NCI-H748 (cell line): Measurements from ENCODE around the gene HSF4.

ENCODE experiments used
- DNase-seq: peaks from one replicate; lab custom pipeline; 2025; ENCODE audit not compliant: unreplicated experiment; lab: John Stamatoyannopoulos, UW

HSF4 gene

DNA sequence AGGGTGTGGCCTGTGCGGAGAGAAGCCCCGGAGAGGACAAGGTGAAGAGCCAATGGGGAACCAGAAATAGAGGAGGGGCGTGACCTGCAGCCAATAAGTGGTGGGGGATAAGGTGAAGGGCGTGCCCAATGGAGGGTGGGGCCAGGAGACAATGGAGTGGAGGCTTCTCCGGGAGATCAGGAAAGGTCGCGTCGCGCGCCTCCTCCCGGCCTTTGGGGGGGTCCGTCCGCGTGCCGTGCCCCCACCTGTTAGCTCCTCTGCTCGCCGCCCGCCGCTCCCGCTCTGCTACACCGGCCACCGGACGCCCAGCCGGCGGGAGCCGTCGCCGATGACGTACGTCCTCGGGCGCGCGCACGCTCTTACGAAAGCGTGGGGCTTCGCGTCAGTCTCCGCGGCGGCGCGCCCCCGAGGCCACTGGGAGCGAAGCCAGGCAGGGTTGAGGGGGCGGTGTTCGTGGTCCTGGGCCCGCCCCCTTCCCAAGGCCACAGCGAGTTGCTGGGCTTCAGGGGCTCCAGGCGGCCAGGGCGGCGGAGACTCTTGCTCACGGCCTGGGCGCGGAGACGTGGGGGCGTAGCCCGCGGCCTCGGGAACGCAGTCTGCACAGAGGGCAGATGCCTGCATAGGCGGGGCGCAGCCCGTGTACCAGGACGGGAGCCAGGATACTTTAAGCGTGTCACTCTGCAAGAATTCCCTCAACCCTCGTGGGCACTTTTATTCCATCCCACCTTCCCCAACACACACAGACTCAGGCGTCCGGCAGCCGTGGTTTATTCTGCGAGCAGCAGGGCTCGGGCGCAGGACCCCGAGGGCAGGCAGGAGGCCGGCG lies 19.3 kb downstream of the HSF4 start, which contains the start of gene MATCAP1:
Gene MATCAP1 (minus strand): TSS at position 337 of the 826 bp plus-strand sequence. CDS start 3,353 bp downstream, outside the sequence.
- DNase-seq = peak; percentile 96

DNA sequence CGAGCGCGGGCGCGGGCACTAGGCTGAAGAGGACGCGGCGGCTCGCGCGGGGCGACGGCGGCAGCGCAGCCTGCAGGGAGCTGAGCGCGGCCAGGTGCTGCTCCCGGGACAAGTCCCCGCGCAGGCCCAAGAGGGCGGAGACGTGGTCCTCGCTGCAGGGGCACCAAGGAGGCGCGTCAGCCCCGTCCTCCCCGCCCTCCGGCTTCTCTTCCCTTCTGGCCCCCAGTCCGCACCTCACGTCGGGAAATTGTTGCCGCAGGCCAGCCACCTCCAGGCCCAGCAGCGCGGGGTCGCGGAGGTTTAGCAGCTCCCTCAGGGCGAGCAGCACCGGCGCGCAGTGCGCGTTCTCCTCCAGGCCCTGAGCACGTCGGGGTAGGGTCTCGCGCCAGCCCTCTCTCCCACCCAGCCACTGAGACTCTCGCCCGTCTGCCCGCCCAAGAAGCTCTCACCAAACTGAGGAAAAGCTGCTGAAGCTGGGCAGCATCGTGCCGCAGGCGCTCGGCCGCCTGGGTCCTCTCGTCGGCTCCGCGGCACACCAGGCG lies 20.0 kb downstream of the HSF4 start:
- DNase-seq = peak; percentile 68

DNA sequence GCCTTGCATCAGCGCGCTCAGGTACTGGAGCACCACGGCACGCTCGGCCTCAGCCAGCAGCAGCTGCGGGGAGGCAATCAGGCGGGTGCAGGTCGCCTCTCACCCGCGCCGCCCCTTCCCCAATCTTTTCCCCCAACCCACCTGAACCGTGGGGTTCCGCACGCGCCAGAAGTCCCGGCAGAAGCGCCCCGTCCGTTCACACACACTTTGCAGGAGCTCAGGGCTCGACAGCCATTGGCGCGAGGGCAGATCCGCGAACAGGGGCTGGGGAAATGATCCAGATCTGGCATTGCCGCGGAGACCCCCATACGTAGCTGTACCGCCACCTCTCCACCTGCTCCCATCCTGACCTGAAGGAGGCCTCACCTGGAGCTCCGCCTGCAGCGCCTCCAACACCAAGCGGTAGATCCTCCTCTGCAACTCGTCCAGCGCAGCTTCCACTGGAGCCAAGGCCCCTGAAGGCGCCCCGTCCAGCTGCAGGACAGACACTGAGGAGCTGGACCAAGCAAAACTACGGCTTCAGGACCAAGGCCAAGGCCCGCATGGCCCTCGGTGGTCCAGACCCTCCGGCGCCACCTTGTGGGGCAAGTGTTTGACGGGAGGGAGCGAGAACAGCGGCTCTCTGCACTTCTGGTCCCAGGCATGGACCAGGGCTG lies 20.6 kb downstream of the HSF4 start:
- DNase-seq = peak; percentile 78

DNA sequence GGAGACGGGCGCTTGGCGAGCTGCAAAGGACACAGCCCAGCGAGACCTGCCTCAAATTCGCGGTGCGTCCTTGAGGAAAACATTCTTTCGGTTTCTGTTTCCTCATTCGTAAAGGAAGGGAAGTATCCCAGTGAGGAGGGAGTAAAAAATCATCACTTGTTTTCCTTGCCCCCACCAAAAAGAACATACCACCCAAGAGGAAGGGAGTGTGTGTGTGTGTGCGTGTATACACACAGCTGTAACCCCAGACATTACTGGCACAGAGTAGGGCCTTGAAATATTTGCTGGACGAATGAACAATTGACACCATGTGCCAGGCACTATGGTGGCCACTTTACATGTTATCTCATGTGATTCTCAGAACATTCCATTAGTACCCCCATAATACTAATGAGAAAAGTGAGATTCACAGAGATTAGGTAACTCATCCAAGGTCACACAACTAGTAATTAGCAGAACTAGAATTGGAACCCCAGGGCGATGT lies 21.1 kb downstream of the HSF4 start:
- no peak for DNase-seq

DNA sequence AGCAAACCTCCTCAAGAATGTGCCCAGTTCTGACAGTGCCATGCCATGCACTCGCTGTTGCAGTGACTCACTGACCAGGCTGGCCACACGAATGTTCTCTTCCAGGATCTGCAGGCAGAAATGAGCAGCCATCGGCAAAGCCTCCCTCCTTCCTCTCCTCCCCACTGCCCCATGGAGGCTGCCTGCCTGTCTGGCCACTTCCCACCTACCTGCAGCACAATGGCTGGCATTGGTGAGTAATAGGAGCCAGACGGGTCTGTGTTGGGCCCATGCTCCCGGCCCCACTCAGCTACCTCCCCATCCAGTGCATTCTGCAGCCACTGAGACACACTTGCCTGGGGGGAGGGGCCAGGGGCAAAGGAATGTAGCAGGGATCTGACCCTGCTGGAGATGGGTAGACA lies 22.0 kb downstream of the HSF4 start:
- no peak for DNase-seq

DNA sequence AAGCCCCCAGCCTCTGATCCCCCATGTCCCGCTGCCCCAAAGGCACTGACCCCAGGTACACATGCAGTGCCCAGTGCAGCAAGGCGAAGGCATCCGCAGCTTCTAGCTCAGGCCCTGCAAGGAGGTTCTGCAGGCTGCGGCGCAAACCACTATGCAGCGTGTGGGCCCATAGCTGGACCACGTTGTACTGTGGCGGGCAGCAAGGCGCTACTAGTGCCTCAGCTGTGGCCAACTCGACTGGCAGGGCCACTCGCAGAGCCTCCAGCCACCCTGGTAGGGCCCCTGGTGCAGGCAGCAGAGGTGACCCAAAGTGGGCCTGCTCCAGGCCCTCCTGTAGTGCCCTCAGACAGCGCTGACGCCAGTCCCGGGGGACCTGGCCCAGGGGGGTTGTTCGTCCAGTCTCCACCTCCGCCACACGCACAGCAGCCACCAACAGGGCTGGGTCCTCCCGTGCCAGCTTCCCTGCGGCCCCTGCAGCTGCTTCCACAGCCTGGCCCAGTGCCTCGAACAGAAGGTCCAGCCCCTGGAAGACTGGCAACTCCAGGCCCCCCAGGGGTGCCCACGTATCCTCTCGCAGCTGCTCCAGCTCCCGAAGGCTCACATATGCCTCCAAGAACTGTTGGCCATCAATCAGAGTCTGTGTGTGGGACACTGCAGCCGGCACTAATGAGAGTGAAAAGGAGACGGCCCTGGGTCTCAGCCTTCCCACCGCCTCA lies 22.8 kb downstream of the HSF4 start:
- DNase-seq = no peak

DNA sequence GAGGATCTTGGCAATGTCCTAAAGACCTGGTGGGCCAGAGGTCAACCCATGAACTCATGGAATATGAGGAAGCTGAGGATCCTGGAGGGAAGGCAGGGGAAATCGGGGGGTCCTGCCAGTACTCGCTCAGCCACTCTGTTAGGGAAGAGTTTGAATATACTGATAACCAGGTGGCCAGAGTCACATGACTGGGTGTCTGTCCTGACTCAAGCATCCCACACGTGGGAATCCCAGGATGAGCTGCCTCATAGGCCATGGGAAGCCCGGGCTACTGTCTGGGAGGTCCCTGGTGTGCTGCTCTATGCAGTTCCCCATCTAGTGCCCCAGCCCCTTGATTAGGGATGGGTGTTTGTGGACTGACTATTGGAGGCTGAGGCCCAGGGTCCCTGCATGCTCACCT lies 23.8 kb downstream of the HSF4 start:
- no peak for DNase-seq

DNA sequence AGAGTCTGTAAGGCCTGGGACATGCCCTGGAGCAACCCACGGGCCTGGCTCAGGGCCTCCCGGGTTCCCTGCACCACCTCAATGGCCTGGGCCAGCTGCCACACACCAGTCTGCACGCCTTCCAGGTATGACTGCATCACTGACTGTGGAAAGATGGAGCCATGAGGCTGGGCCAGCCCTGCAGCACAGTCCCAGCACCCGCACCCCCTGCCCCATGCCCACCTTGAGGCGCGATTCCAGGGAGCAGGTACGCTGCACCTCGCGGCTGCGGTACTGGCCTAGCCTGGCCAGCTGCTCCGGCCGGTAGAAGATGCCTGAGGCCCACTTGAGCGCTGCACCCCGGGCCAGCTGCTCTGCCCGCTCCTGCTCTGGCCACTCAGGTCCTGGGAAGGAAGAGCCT lies 24.3 kb downstream of the HSF4 start:
- DNase-seq = no peak

DNA sequence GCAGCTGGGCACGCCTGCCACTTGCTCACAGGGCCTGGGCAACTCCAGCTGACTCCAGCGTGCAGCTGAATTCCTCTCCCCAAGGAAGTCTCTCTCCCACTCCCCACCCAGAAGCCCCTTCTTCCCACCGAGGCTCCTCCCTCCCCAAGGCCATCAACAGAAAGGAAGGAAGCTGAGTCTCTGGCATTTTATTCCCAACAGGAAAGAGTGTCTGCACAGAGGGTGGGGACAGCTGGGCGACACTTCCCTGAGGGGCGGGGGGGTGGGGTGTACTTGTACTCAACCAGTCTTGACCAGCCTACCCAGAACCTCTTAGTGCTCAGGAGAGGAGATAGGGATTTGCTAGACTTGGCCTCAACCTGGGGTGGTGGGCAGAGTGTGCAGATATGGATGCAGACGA lies 25.5 kb downstream of the HSF4 start, which contains the start of gene EXOC3L1:
Gene EXOC3L1 (minus strand): TSS at position 96 of the 400 bp plus-strand sequence. CDS start 460 bp downstream, outside the sequence.
- DNase-seq = no peak

DNA sequence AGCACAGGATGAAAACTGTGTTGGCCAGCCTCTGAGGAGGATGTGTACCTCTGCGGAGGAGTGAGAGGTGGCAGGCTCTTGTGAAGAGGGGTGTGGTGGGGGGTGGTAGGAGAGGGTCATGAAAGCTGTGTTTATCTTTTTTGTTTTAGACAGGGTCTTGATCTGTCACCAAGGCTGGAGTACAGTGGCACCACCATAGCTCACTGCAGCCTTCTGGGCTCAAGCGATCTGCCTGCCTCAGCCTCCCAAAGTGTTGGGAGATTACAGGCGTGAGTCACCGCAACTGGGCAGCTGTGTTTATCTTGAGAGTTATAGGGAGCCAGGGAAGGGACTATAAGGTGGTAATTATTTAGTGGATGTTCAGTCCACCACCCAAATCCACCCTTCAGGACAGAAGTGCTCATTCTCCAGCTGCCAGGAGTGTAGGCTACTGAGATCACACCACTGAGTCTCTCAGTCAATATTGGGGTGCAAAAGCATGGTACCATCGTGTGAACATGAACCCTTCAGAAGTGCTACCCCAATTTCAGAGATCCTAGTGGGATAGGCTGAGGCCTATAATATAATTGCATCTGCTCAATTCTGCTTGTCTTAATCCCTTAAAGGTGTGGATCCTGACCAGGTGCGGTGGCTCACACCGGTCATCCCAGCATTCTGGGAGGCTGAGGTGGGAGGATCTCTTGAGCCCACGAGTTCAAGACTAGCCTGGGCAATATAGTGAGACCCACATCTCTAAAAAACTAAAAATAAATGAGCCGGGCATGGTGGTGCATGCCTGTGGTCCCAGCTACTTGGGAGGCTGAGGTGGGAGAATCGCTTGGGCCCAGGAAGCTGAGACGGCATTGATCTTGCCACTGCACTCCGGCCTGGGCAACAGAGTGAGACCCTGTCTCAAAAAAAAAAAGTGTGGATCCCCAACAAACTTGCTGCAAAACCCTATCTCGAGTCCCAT lies 26.2 kb downstream of the HSF4 start:
- no peak for DNase-seq

DNA sequence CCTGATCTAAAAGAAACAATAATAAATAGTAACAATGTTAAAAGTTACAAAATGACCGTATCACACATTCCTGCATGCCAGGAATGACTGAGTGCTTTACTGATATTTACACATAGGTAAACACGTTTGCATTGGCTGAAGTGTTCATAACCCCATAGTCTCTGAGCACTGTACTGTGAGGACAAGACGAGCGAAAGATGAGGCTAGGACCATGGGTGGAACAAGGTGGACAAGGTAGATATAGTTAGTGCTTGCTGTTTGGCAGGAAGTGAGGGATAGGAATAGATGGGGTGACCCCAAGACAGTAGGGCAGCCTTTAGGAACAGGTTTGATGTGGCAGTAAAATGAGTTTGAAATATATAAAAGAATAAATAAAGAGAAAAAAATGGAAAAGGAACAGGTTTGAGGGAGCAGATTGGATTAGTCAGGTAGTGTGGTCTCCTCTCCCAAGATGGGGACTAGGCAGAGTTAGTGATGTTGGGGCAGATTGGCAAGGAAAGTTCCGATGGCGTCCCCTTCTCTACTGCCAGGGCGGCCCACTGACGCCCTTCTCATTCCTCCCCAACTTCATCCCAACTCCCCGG lies 27.0 kb downstream of the HSF4 start:
- no peak for DNase-seq

DNA sequence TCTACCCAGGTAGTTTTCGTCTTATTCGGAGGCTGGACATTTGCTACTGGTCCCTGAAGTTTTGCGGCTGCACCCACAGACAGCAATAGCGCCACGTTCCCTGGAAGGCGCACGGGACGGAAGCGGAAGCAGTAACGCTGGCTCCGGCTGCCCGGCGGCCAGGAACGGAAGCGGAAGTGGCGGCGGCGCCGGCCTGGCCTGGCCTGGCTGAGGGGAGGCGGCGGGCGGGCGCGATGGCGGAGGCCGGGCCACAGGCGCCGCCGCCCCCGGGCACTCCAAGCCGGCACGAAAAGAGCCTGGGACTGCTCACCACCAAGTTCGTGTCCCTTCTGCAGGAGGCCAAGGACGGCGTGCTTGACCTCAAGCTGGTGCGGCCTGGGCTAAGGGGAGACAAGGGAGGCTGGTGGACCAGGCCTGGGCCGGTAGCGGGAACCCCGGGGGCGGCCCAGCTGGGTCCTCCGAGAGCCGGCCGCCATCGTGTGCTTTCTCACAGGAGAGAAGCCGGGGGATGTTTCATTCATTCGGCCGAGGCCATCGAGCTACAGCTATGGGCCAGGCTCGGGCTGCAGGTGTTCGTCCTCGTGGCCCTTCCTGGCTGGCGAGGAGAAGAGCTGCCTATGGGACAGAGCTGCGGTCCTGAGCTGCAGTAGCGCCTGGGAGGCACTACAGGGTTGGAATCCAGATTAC lies 27.6 kb downstream of the HSF4 start, which contains the start of gene E2F4:
Gene E2F4 (plus strand): TSS at position 161 of the 687 bp plus-strand sequence. CDS start 73 bp downstream, at position 234.
- DNase-seq = peak; percentile 88

DNA sequence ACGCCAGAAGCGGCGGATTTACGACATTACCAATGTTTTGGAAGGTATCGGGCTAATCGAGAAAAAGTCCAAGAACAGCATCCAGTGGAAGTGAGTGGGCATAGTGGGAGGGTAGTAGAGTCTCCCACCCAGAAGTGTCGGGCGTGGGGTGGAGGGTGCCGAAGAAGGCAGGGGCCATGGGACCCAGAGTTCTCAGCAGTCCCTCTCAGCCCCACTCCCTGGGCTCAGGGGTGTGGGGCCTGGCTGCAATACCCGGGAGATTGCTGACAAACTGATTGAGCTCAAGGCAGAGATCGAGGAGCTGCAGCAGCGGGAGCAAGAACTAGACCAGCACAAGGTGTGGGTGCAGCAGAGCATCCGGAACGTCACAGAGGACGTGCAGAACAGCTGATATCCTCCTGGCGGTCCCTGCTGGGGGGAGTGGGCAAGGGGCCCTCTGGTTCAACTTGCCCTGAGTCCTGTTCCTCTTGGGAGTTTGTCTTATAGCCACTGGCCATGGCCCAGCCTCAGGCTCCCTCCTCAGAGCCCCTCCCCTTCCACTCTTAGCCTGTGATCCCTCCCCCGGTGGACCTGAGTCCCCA lies 28.3 kb downstream of the HSF4 start:
- no peak for DNase-seq

DNA sequence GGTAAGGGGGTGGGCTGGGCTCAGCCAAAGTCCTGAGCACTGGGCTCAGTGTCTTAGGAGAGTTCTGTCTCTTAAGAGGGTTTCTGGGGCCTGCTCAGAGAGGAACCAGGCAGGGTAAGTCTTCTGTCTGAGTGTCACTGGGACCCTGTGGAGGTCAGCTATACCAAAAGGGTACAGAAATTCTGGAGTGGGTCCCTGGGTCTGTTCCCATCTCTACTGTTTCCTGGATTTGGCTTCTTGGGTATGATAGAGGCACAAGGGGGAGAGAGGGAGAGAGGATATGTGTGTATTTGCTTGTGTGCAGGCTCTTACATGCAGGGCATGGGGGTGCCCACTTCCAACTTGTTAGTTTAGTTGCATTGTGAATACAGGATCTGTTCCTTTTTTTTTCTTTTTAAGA lies 29.0 kb downstream of the HSF4 start:
- no peak for DNase-seq

DNA sequence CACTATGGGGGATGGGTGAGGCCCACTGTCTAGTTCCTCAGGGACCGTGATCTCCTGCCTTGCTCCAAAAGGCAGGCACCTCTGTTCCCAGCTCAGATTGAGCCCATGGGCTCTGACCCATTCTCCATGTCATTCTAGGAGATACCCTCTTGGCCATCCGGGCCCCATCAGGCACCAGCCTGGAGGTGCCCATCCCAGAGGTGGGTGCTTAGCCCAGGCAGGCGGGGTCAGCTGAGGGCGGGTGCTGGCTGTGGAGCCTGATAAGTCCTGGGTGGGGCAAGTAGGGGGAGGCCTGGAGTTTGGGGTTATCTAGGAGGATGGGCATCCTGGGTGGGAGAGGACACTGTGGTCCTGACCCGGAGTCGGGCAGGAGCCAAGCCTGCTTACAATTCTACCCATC lies 29.7 kb downstream of the HSF4 start:
- no peak for DNase-seq

DNA sequence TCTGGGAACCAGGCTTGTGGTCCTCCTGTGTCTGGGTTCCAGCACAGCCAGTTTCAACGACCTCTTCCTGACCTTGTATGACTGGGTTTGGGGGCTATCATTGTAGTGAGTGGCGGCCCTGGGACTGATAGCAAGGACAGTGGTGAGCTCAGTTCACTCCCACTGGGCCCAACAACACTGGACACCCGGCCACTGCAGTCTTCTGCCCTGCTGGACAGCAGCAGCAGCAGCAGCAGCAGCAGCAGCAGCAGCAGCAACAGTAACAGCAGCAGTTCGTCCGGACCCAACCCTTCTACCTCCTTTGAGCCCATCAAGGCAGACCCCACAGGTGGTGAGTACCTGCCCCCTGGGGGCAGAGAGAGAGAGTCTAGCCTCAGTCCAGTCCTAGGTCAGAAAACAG lies 31.1 kb downstream of the HSF4 start:
- no peak for DNase-seq

DNA sequence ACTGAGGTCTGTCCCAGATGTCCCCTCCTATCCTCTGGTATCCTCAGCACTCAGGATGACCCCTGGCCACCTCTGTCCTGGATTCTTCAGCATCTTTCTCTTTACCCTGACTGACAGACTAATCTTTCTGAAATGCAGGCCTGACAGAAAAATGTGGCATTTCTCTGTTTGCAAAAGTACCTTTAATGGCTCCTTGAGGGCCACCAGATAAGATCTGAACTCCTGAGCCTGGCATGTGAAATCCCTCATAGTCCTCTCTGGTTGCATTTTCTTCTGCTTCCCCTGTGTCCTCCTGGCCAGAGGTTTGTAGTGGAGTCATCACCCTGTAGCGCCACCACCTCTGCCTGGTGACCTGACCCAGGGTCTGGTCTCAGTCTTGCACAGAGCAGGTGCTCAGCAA lies 32.3 kb downstream of the HSF4 start:
- no peak for DNase-seq

DNA sequence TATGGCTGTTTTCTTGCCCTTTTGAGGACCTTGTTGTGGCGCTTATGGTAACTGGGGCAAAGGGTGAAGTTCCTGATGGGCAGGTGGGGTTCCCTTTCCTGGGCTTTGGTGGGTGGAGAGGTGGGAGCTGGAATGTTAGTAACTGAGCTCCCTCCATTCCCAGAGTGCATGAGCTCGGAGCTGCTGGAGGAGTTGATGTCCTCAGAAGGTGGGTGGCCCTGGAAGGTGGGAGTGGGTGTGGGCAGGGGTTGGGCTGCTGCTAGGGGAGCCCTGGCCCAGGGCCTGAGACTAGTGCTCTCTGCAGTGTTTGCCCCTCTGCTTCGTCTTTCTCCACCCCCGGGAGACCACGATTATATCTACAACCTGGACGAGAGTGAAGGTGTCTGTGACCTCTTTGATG lies 33.2 kb downstream of the HSF4 start:
- DNase-seq = no peak
